Activated CD8-positive, alpha-beta memory T cell treated with anti-CD3 and anti-CD28 coated beads, Interleukin-2, amount 10 ng/mL, durations not matched to agents 7 days and 5 days (primary cell): ENCODE data around the gene LPCAT2. TPM values are rescaled to one million over a fixed set of nuclear protein-coding genes. Genes with fewer than 3 reads are reported as not detected.

ENCODE experiments used
- ATAC-seq: fragments of 150-1000 bp; cut with Tn5 transposase; one replicate; pipeline ENCODE4 v1.10.0; 2021; ENCODE audit warnings: moderate library complexity
- CTCF ChIA-PET: fragments of 350-600 bp; sonication (Branson Sonifier 250); formaldehyde crosslinking; loops from one replicate; lab custom pipeline; 2021; ENCODE audit warnings: antibody characterized with exemption; lab: Charles Lee
- DNase-seq: peaks from one replicate; pipeline ENCODE4 v3.0.0-alpha.2; 2020
- H3K27ac Mint-ChIP-seq: one replicate; pipeline ENCODE4 v1.8.0; 2021; ENCODE audit warnings: mild to moderate bottlenecking, mixed read lengths
- H3K27me3 Mint-ChIP-seq: one replicate; pipeline ENCODE4 v1.8.0; 2021; ENCODE audit warnings: mixed read lengths
- H3K36me3 Mint-ChIP-seq: one replicate; pipeline ENCODE4 v1.8.0; 2021; ENCODE audit warnings: mild to moderate bottlenecking, mixed read lengths
- H3K4me1 Mint-ChIP-seq: one replicate; pipeline ENCODE4 v1.8.0; 2021; ENCODE audit warnings: mixed read lengths
- H3K4me3 Mint-ChIP-seq: one replicate; pipeline ENCODE4 v1.8.0; 2021; ENCODE audit warnings: mild to moderate bottlenecking, moderate library complexity, mixed read lengths
- H3K9me3 Mint-ChIP-seq: one replicate; pipeline ENCODE4 v1.8.0; 2022; ENCODE audit warnings: low read depth, mixed read lengths
- total RNA-seq, 2 experiments: library from RNA; stranded (reverse); gene quantifications; one replicate each; pipeline ENCODE4 v1.2.3, GENCODE V29; 2021

Gene LPCAT2
- total RNA-seq, 2 experiments from 2014 or later: 0.18 to 0.59 TPM

DNA sequence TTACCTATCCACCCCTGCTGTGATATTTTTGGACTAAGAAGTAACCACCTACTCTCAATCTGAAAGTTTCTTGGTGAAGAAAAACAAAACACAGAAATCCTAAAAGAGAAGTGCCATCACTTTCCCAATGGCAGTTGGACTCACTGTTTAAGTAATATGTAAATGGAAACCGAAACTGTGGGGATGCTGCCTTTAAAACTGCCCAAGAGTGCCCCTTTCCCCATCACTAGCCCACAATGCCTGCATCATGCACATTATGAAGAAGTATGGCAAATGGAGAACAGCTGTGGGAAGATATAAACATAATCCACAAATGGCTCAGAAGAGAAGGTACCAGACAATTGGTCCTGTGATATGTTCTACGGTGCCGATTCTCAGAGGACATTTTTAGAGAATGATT, 113.4 kb downstream of the LPCAT2 start:
- no peaks in the 10 kb centered on the region for H3K27me3 Mint-ChIP-seq
- ATAC-seq (no peak), DNase-seq (no peak)
- CTCF ChIA-PET: interaction anchor here (0.7 kb wide), 1 partner anchor 158 kb away, joined by 3 read pairs; no protein-coding TSS in a partner anchor
- no peaks in the 10 kb centered on the region for H3K9me3 Mint-ChIP-seq
- H3K27ac Mint-ChIP-seq: no peak overlapping the region
- H3K36me3 Mint-ChIP-seq: peaks cover 1% of the 10 kb centered on the region
- H3K4me3 Mint-ChIP-seq: no peak overlapping the region
- peaks cover 1% of the 10 kb centered on the region for H3K4me1 Mint-ChIP-seq

DNA sequence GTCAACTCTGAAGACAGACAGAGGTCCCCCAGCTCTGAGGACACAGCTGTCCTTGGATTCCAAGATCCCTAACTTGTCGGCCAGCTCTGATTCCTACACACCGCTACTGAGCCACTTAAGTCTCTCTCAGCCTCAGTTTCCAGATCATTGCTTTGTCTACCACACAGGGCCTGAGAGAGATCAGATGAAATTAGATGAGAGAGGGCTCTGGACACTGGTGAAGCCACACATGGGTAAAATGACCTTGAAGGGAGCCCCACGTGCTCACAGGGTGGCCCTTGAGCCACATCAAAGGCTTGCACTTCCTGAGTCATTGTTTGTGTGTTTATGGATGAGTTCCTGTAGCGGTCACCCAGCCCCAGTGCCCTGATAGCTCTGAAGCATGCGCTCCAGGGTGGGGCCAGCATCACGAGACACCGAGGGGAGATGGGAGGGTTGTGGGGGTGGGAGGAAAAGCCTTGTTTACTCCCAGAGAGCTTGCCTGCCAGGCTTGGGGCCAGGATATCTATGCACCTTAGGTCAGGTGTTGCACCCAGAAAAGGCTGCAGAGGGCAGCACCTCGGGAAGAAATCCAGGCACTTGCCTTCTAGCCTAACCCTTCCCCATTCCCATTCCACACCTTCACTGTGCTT, 114.2 kb downstream of the LPCAT2 start:
- ATAC-seq (no peak), DNase-seq (no peak)
- no peak overlapping the region for H3K4me3 Mint-ChIP-seq
- peaks cover 1% of the 10 kb centered on the region for H3K4me1 Mint-ChIP-seq
- CTCF ChIA-PET: no interaction called here
- no peaks in the 10 kb centered on the region for H3K27me3 Mint-ChIP-seq
- peaks cover 1% of the 10 kb centered on the region for H3K36me3 Mint-ChIP-seq
- H3K27ac Mint-ChIP-seq: no peak overlapping the region
- no peaks in the 10 kb centered on the region for H3K9me3 Mint-ChIP-seq

DNA sequence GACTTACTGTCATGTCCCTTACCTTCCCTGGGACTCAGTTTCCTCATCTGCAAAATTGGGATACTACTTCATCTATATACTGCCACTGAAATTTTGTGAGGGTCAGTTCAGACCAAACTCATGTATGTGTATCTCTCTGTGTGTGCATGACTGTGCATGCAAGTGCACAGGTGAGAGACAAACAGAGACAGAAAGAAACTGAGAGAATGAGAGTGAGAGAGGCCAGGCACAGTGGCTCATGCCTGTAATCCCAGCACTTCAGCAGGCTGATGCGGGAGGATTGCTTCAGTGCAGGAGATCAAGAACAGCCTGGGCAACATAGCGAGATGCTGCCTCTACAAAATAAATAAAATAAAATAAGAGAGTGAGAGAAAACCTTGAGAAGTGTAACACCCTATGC, 114.8 kb downstream of the LPCAT2 start:
- no peak for DNase-seq
- no peak for ATAC-seq
- Mint-ChIP-seq H3K27ac (no peak overlapping the region), H3K4me1 (peaks cover 1% of the 10 kb centered on the region), H3K9me3 (no peaks in the 10 kb centered on the region), H3K36me3 (peaks cover 1% of the 10 kb centered on the region), H3K4me3 (no peak overlapping the region), H3K27me3 (no peaks in the 10 kb centered on the region)
- CTCF ChIA-PET: no interaction called here

DNA sequence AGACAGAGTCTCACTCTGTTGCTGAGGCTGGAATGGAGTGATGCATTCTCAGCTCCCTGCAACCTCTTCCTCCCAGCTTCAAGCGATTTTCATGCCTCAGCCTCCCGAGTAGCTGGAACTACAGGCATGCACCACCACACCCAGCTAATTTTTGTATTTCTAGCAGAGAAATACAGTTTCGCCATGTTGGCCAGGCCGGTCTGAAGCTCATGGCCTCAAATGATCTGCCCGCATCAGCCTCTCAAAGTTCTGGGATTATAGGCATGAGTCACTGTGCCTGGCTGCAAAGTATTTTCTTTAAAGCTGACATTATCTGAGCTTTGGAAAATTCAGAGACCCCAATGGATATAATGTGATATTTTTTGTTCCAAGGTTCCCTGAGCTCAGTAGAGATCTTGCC, 115.8 kb downstream of the LPCAT2 start:
- no peak overlapping the region for H3K4me3 Mint-ChIP-seq
- CTCF ChIA-PET: no interaction called here
- H3K4me1 Mint-ChIP-seq: peaks cover 1% of the 10 kb centered on the region
- H3K36me3 Mint-ChIP-seq: peaks cover 1% of the 10 kb centered on the region
- no peak overlapping the region for H3K27ac Mint-ChIP-seq
- ATAC-seq: no peak
- no peaks in the 10 kb centered on the region for H3K27me3 Mint-ChIP-seq
- H3K9me3 Mint-ChIP-seq: no peaks in the 10 kb centered on the region
- no peak for DNase-seq

DNA sequence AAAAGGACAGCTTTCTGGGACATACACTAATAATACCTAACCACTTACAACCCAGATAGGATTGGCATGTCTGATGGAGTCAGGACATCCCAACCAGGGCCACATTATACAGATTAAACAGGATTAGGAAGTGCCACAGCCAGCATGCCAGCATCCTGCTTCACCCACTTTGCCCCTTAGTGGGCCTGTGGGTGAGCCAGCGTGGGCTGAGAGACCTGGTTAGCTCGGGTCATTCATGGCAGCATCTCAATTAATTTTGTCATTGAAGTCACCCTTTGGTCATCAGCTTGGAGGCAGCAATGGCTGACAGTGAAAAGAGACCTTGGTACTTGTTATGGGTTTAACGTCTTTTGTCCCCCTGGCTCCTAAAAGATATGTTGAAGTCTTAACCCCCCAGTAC, 117.0 kb downstream of the LPCAT2 start:
- Mint-ChIP-seq H3K27me3 (no peaks in the 10 kb centered on the region), H3K4me1 (peaks cover 1% of the 10 kb centered on the region), H3K9me3 (no peaks in the 10 kb centered on the region), H3K27ac (no peak overlapping the region), H3K4me3 (no peak overlapping the region), H3K36me3 (no peaks in the 10 kb centered on the region)
- no peak for ATAC-seq
- CTCF ChIA-PET: no interaction called here
- DNase-seq: no peak

DNA sequence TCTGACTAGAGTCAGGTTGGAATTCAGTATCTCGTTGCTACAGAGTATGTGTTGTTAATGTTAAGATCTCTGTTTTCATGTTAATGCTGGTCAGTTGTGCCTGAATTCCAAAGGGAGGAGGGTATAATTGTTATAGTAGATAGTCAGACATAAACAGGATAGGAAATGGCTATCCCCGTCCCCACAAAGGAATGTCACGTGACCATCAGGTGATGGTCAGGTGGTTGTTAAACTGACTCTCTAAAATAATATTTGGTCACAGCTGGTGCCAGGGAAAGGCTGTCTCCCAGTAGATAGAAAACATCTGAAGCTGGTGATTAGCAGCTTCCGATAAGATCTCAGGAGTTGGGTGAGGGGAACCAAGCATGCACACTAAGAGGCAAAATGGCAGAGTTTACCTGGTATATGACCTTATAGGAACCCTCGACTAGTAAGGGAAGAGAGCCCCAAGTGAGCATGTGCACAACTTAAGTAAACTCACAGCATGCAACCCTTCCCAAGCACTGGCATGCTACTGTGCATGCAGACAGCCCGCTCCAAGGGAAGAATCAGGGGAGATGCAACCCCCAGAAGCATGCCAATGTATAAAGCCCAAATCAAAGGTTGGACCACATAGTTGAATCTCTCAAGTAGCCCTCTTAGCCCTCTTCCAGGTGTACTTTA, 119.6 kb downstream of the LPCAT2 start:
- DNase-seq (no peak), ATAC-seq (no peak)
- CTCF ChIA-PET: no interaction called here
- Mint-ChIP-seq H3K27ac (no peak overlapping the region), H3K4me3 (no peak overlapping the region), H3K4me1 (no peaks in the 10 kb centered on the region), H3K36me3 (no peaks in the 10 kb centered on the region), H3K9me3 (no peaks in the 10 kb centered on the region), H3K27me3 (peaks cover 2% of the 10 kb centered on the region)

DNA sequence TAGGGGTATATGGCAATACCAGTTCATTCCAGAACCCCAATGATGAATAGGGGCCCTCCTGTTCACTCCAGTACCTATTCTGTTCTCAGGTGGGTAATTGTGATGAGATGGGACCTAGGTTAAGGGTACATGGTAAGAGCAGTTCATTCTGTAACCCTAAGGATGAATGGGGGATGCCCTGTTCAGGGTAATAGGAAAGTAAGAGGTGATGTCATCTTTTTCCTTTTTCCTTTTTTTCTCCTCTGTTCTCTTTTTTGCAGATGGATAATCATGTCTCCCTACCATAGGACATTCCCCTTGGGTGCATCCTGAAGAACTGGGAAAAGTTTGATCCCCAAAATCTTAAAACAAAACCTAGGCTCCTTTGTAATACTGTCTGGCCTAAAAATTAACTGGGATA, 121.9 kb downstream of the LPCAT2 start:
- H3K9me3 Mint-ChIP-seq: no peaks in the 10 kb centered on the region
- H3K27me3 Mint-ChIP-seq: peaks cover 2% of the 10 kb centered on the region
- no peak overlapping the region for H3K27ac Mint-ChIP-seq
- no peak for ATAC-seq
- no peaks in the 10 kb centered on the region for H3K4me1 Mint-ChIP-seq
- no peak overlapping the region for H3K4me3 Mint-ChIP-seq
- DNase-seq: no peak
- CTCF ChIA-PET: no interaction called here
- no peaks in the 10 kb centered on the region for H3K36me3 Mint-ChIP-seq

DNA sequence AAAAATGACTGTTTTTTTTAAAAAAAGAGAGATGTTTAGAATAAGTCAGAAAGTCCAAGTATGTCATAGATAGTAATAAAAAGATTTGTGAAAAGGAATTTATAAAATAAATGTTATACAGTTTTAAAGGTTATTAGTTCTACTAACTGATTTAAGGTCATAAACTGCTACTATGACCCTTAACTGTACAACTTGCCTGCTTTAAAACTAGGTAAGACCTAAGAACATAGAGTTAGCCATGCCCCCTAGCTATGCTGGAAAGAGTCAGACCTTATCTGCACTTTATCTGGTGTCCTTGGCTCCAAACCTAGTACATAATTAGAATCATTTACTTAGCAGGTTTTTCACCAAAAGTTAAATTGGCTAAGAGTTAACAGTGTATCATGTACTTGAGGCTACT, 123.4 kb downstream of the LPCAT2 start:
- Mint-ChIP-seq H3K9me3 (no peaks in the 10 kb centered on the region), H3K36me3 (no peaks in the 10 kb centered on the region), H3K4me1 (no peaks in the 10 kb centered on the region), H3K4me3 (no peak overlapping the region), H3K27me3 (peaks cover 2% of the 10 kb centered on the region), H3K27ac (no peak overlapping the region)
- DNase-seq (no peak), ATAC-seq (no peak)
- CTCF ChIA-PET: no interaction called here

DNA sequence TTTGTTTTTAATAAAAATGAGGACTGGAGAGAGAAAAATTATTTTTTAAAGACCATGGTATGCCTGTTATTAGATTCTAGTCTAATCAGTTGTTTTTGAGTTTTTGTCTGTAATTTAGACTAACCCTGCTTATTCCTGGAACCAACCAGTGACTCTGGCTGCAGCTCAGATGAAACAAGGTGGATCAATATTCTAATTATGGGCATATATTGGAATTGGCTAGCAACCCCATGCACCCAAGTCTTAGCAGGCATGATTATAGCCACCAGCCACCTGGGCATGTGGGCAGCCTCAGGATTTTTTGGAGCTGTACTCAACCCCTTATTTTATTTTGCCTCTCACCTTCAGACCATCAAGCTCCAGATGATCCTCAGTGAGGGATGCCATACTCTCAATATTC, 125.3 kb downstream of the LPCAT2 start:
- H3K4me1 Mint-ChIP-seq: no peaks in the 10 kb centered on the region
- CTCF ChIA-PET: no interaction called here

More for the DNA sequence above, 125.3 kb downstream of the LPCAT2 start:
- H3K36me3 Mint-ChIP-seq: no peaks in the 10 kb centered on the region
- H3K9me3 Mint-ChIP-seq: no peaks in the 10 kb centered on the region
- H3K27me3 Mint-ChIP-seq: peaks cover 2% of the 10 kb centered on the region
- DNase-seq (no peak), ATAC-seq (no peak)
- no peak overlapping the region for H3K27ac Mint-ChIP-seq
- H3K4me3 Mint-ChIP-seq: no peak overlapping the region

Other genes with a start within 250 kb of the LPCAT2 start
- not detected for gene IRX6, start 184.9 kb upstream of the LPCAT2 start, total RNA-seq
- not detected for gene MMP2, start 29.9 kb upstream of the LPCAT2 start, total RNA-seq
- gene CAPNS2, start 57.6 kb downstream of the LPCAT2 start, total RNA-seq: not detected
- not detected for gene SLC6A2, start 146.9 kb downstream of the LPCAT2 start, total RNA-seq